GM15510 (cell line): ENCODE results near the gene ZNF506.

Experiments
- POLR2A ChIP-seq: IDR thresholded peaks from 3 replicates; pipeline ENCODE4 v1.6.1; 2011; ENCODE audit warnings: borderline replicate concordance; ENCODE audit not compliant: insufficient read length; ENCODE audit errors: extremely low read depth

Gene ZNF506

GRCh38 chr19:19748249-19748938 lies 73.2 kb downstream of the ZNF506 start:
- TF ChIP-seq POLR2A, result no peak

GRCh38 chr19:19747357-19748220 lies 74.0 kb downstream of the ZNF506 start:
- no peak for TF ChIP-seq POLR2A

GRCh38 chr19:19746286-19747213 lies 75.0 kb downstream of the ZNF506 start:
- no peak for TF ChIP-seq POLR2A

- TF ChIP-seq POLR2A, result no peak
Measured at GRCh38 chr19:19745496-19746285, 75.9 kb downstream of the ZNF506 start.

GRCh38 chr19:19744641-19745040 lies 76.9 kb downstream of the ZNF506 start:
- TF ChIP-seq POLR2A, result no peak

- no peak for TF ChIP-seq POLR2A
Measured at GRCh38 chr19:19743176-19743575, 78.4 kb downstream of the ZNF506 start.

GRCh38 chr19:19742773-19743172 lies 78.8 kb downstream of the ZNF506 start:
- no peak for TF ChIP-seq POLR2A
